Activated naive CD8-positive, alpha-beta T cell treated with anti-CD3 and anti-CD28 coated beads for 36 hours (primary cell): Measurements from ENCODE around the gene RASD2. TPM values are rescaled to one million over a fixed set of nuclear protein-coding genes. Genes with fewer than 3 reads are reported as not detected.

Source experiments
- total RNA-seq, 2 experiments: library from RNA; stranded (reverse); gene quantifications; one replicate each; pipeline ENCODE4 v1.2.3, GENCODE V29; 2021

RASD2 gene
- total RNA-seq, 2 experiments from 2014 or later, result 0.06 to 0.16 TPM

Other genes with a start within 250 kb of the RASD2 start
- 10 to 100 TPM; 13.9 to 14.5 TPM for gene TOM1, start 240.9 kb upstream of the RASD2 start, total RNA-seq
- under 1 TPM; 0.26 to 0.39 TPM for gene HMOX1, start 159.7 kb upstream of the RASD2 start, total RNA-seq
- gene MCM5, start 140.7 kb upstream of the RASD2 start, total RNA-seq, result 100 to 1,000 TPM; 342 to 348 TPM
- not detected for gene MB, start 76.5 kb downstream of the RASD2 start, total RNA-seq
- 10 to 100 TPM; 54.9 to 55.8 TPM for gene APOL6, start 107.6 kb downstream of the RASD2 start, total RNA-seq
- not detected for gene APOL5, start 177.0 kb downstream of the RASD2 start, total RNA-seq